ENCODE data around the gene CNNM4.

Gene CNNM4

DNA sequence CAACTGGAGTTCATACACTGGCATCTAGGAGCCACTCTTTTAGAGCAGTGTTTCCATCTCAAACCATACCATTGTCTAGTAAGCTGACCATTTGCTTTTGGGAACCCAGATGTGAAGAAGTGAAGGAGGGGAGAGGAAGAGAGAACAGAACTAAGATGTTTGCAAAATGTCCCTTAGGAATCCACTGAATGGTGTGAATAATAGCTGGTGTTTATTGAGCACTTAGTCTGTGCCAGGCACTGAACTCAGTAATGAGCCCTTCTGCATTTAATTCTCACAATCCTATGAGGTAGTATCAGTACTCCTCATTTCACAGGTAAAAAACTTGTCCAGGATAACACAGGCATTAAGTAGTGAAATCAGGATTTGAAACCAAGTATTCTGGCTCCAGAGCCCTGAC lies 44.3 kb upstream of the CNNM4 start:
- ATAC-seq = no peak

DNA sequence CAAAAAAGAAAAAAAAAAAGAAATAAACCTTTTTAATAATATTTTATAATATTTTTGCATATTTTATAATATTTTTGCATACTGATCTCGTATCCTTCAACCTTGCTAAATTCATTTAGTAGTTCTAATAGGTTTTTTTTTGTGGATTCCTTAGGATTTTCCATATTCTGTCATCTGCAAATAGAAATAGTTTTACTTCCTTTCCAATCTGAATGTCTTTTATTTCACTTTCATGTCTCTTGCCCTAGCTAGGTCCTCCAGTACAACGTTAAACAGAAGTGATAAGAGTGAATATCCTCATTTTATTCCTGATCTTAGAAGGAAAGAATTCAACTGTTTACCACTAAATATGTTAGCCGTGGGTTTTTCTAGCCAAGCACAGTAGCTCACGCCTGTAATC lies 34.6 kb upstream of the CNNM4 start:
- no peak for ATAC-seq
- TF ChIP-seq ZFP3 (CRISPR knock-in tag; IDR thresholded peaks at IDR 0.05) = no peak
- TF ChIP-seq ISL1 (CRISPR knock-in tag; IDR thresholded peaks at IDR 0.05) = no peak
- TF ChIP-seq, protein P1, sequence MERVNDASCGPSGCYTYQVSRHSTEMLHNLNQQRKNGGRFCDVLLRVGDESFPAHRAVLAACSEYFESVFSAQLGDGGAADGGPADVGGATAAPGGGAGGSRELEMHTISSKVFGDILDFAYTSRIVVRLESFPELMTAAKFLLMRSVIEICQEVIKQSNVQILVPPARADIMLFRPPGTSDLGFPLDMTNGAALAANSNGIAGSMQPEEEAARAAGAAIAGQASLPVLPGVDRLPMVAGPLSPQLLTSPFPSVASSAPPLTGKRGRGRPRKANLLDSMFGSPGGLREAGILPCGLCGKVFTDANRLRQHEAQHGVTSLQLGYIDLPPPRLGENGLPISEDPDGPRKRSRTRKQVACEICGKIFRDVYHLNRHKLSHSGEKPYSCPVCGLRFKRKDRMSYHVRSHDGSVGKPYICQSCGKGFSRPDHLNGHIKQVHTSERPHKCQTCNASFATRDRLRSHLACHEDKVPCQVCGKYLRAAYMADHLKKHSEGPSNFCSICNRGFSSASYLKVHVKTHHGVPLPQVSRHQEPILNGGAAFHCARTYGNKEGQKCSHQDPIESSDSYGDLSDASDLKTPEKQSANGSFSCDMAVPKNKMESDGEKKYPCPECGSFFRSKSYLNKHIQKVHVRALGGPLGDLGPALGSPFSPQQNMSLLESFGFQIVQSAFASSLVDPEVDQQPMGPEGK (CRISPR knock-in tag; IDR thresholded peaks at IDR 0.05; ENCODE audit: borderline replicate concordance) = no peak
- no peak for TF ChIP-seq GLIS3 (CRISPR knock-in tag; IDR thresholded peaks at IDR 0.05)
- TF ChIP-seq ZNF8 (CRISPR knock-in tag; IDR thresholded peaks at IDR 0.05) = no peak
- no peak for TF ChIP-seq TOX (CRISPR knock-in tag; IDR thresholded peaks at IDR 0.05; ENCODE audit: borderline replicate concordance)
- TF ChIP-seq ARNTL (CRISPR knock-in tag; IDR thresholded peaks at IDR 0.05; ENCODE audit: borderline replicate concordance, low read depth) = no peak
- no peak for TF ChIP-seq ZC3H10 (CRISPR knock-in tag; IDR thresholded peaks at IDR 0.05)
- no peak for TF ChIP-seq PPARA (CRISPR knock-in tag; IDR thresholded peaks at IDR 0.05; ENCODE audit: borderline replicate concordance)
- TF ChIP-seq BACH2 (CRISPR knock-in tag; IDR thresholded peaks at IDR 0.05; ENCODE audit: borderline replicate concordance) = no peak
- no peak for TF ChIP-seq OSR1 (CRISPR knock-in tag; IDR thresholded peaks at IDR 0.05)
- TF ChIP-seq ESRRG (CRISPR knock-in tag; IDR thresholded peaks at IDR 0.05) = no peak
- no peak for TF ChIP-seq ZNF70 (CRISPR knock-in tag; IDR thresholded peaks at IDR 0.05)

More for the DNA sequence above, 44.3 kb upstream of the CNNM4 start:
- TF ChIP-seq OSR1 (CRISPR knock-in tag; IDR thresholded peaks at IDR 0.05) (no peak), TCF4 (CRISPR knock-in tag; IDR thresholded peaks at IDR 0.05; ENCODE audit: borderline replicate concordance) (no peak), ZNF70 (CRISPR knock-in tag; IDR thresholded peaks at IDR 0.05) (no peak), ZFP30 (CRISPR knock-in tag; IDR thresholded peaks at IDR 0.05) (no peak), BACH2 (CRISPR knock-in tag; IDR thresholded peaks at IDR 0.05; ENCODE audit: borderline replicate concordance) (no peak)

DNA sequence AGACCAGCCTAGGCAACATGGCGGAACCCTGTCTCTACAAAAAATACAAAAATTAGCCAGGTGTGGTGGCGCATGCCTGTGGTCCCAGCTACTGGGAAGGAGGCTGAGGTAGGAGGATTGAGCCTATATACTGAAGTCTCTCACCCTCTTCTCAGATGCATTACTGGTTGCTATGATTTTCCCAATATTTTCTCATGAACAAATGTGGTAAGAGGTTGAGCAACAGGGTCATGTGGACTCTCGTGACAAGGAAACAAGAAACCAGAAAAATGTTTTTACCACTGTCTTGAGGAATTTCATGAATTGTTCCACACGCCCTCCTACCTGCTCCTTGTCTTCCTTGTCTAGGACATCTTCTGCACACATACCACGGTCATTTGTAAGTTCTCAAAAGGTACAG lies 33.3 kb upstream of the CNNM4 start:
- ATAC-seq = no peak
- TF ChIP-seq ZC3H10 (CRISPR knock-in tag; IDR thresholded peaks at IDR 0.05) (no peak), SNAI2 (CRISPR knock-in tag; IDR thresholded peaks at IDR 0.05) (no peak), ZFP3 (CRISPR knock-in tag; IDR thresholded peaks at IDR 0.05) (no peak), GLIS3 (CRISPR knock-in tag; IDR thresholded peaks at IDR 0.05) (no peak), CSDC2 (CRISPR knock-in tag; IDR thresholded peaks at IDR 0.05) (no peak), OSR1 (CRISPR knock-in tag; IDR thresholded peaks at IDR 0.05) (no peak), ZNF565 (CRISPR knock-in tag; conservative IDR thresholded peaks at IDR 0.05; ENCODE audit: low read depth) (no peak), BACH2 (CRISPR knock-in tag; IDR thresholded peaks at IDR 0.05; ENCODE audit: borderline replicate concordance) (no peak), RARB (CRISPR knock-in tag; IDR thresholded peaks at IDR 0.05) (no peak), ZNF70 (CRISPR knock-in tag; IDR thresholded peaks at IDR 0.05) (no peak), TCF4 (CRISPR knock-in tag; IDR thresholded peaks at IDR 0.05; ENCODE audit: borderline replicate concordance) (no peak)
- TF ChIP-seq, protein P2, sequence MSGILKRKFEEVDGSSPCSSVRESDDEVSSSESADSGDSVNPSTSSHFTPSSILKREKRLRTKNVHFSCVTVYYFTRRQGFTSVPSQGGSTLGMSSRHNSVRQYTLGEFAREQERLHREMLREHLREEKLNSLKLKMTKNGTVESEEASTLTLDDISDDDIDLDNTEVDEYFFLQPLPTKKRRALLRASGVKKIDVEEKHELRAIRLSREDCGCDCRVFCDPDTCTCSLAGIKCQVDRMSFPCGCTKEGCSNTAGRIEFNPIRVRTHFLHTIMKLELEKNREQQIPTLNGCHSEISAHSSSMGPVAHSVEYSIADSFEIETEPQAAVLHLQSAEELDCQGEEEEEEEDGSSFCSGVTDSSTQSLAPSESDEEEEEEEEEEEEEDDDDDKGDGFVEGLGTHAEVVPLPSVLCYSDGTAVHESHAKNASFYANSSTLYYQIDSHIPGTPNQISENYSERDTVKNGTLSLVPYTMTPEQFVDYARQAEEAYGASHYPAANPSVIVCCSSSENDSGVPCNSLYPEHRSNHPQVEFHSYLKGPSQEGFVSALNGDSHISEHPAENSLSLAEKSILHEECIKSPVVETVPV (CRISPR knock-in tag; IDR thresholded peaks at IDR 0.05) = no peak
- TF ChIP-seq, protein P3, sequence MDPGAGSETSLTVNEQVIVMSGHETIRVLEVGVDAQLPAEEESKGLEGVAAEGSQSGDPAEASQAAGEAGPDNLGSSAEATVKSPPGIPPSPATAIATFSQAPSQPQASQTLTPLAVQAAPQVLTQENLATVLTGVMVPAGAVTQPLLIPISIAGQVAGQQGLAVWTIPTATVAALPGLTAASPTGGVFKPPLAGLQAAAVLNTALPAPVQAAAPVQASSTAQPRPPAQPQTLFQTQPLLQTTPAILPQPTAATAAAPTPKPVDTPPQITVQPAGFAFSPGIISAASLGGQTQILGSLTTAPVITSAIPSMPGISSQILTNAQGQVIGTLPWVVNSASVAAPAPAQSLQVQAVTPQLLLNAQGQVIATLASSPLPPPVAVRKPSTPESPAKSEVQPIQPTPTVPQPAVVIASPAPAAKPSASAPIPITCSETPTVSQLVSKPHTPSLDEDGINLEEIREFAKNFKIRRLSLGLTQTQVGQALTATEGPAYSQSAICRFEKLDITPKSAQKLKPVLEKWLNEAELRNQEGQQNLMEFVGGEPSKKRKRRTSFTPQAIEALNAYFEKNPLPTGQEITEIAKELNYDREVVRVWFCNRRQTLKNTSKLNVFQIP (CRISPR knock-in tag; IDR thresholded peaks at IDR 0.05; ENCODE audit: borderline replicate concordance, low read depth) = no peak
- TF ChIP-seq, protein P1 (CRISPR knock-in tag; IDR thresholded peaks at IDR 0.05; ENCODE audit: borderline replicate concordance) = no peak

DNA sequence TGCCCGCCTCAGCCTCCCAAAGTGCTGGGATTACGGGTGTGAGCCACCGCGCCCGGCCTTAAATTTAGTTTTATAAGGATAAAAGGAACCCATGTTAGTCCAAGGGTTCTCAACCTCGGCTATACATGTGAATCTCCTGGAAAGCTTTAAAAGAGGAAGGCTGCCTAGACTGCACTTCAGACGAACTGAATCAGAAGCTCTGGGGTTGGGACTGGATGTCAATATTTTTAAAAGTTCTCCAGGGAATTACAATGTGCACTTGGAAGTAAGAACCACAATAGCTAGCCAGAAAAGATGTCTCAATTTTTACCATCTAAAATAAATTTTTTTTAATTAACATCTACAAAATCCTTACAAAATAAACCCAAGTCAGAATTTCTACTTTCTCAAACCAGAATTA lies 31.0 kb upstream of the CNNM4 start:
- ATAC-seq = no peak
- TF ChIP-seq BACH2 (CRISPR knock-in tag; IDR thresholded peaks at IDR 0.05; ENCODE audit: borderline replicate concordance) = no peak
- TF ChIP-seq GLIS3 (CRISPR knock-in tag; IDR thresholded peaks at IDR 0.05) = no peak
- no peak for TF ChIP-seq TCF4 (CRISPR knock-in tag; IDR thresholded peaks at IDR 0.05; ENCODE audit: borderline replicate concordance)

All from SK-N-SH treated with all-trans-retinoic acid at 6 μM for 48 hours (cell line).